ENCODE results near the gene TPPP2. TPM values are rescaled to one million over a fixed set of nuclear protein-coding genes. Genes with fewer than 3 reads are reported as not detected.

TPPP2 gene
- polyA plus RNA-seq, 1 of the 3 experiments (the other 2 are of a cell fraction): not detected

DNA sequence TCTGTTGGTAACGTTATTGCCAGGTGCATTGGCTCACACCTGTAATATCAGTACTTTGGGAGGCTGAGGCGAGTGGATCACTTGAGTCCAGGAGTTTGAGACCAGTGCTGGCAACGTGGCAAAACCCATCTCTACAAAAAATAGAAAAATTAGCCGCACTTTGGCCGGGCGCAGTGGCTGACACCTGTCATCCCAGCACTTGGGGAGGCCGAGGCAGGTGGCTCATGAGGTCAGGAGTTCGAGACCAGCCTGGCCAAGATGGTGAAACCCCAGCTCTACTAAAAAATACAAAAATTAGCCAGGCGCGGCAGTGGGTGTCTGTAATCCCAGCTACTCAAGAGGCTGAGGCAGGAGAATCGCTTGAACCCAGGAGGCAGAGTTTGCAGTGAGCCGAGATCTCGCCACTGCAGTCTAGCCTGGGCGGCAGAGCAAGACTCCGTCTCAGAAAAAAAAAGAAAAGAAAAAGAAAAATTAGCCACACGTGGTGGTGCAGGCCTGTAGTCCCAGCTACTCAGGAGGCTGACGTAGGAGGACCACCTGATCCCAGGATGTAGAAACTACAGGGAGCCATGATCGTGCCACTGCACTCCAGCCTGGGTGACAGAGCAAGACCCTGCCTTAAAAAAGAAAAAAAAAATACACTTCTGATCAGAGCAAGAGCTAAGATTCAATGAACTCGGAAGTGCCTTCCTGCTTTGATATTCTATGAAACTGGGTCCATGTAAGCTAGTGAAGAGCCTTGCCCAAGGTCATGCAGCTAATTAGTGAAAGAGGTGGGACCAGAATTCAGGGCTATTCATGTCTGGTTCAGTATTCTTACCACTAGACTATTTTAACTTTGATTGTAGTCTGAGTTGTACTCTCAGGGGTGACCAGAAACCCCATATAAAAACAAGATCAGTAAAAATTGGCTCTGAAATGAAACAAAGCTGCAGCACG lies 23.4 kb downstream of the TPPP2 start:
- Histone ChIP-seq H3K4me3 (ENCODE audit: low read depth in 2 of 2, low read length in 1 of 2) (no peak overlapping the region), H3K27me3 (ENCODE audit: insufficient read depth) (no peaks in the 10 kb centered on the region), H3K27ac (ENCODE audit: low read depth in 2 of 2, low read length in 1 of 2) (no peak overlapping the region), H3K79me2 (ENCODE audit: insufficient read depth) (no peaks in the 10 kb centered on the region), H3K9me3 (no peaks in the 10 kb centered on the region), H4K20me1 (ENCODE audit: insufficient read depth) (no peaks in the 10 kb centered on the region), H3K9me2 (no peaks in the 10 kb centered on the region), H3K36me3 (replicated peaks in 1 of 2; ENCODE audit: control insufficient read depth in 1 of 2, insufficient read depth in 2 of 2, low read length in 1 of 2) (no peaks in the 10 kb centered on the region), H3K4me2 (no peak overlapping the region), H3K4me1 (ENCODE audit: control insufficient read depth in 1 of 2, insufficient read depth in 2 of 2, low read depth in 1 of 2, low read length in 1 of 2) (no peaks in the 10 kb centered on the region), H2AFZ (ENCODE audit: low read depth) (no peak overlapping the region), H3K9ac (no peak overlapping the region), H3F3A (replicated peaks; ENCODE audit: insufficient read depth) (peaks cover 9% of the 10 kb centered on the region)
- WGBS (ENCODE audit: low lambda C conversion rate): 83% methylated on average over 19 of the region's 20 CpGs
- no peak for TF ChIP-seq MEF2A (IDR thresholded peaks at IDR 0.05; ENCODE audit: borderline replicate concordance, low read depth)
- POLR2A ChIA-PET: no interaction called here
- CTCF ChIA-PET: interaction anchor here (1.8 to 2.1 kb wide), 4 partner anchors 13 to 39 kb away, joined by 5 to 7 read pairs (median 7); no protein-coding TSS in a partner anchor
- no peak for DNase-seq

DNA sequence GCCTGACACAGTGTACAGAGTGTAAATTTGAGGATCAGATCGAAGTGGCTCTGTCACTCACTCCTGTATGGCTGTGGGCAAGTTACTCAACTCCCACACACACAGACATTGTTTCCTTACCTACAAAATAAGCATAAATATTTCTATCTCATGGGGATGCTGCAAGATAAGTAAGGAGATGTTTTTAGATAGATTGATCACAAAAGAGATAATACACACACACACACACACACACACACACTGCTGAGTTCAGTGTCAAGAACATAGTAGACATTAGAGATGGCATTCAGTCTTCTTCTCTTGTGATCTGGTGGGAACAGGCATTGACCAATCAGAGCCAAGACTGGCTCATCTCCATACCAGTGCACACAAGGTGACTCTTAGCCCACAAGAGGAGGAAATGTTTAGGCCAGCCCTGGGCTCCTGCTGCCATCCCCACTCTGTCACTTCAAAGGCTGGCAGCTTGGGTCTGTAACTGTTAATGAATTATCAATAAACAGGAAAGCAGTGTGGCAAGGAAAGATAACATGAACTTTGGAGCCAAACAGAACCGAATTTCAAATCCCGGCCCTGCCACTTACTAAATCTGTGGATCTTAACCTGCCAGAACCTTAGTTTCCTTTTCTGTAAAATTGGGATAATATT lies 24.2 kb downstream of the TPPP2 start:
- DNase-seq: no peak
- H3K4me1 ChIP-seq (ENCODE audit: control insufficient read depth in 1 of 2, insufficient read depth in 2 of 2, low read depth in 1 of 2, low read length in 1 of 2): no peaks in the 10 kb centered on the region
- H3K9me2 ChIP-seq: no peaks in the 10 kb centered on the region
- H4K20me1 ChIP-seq (ENCODE audit: insufficient read depth): no peaks in the 10 kb centered on the region
- POLR2A ChIA-PET: no interaction called here
- peaks cover 6% of the 10 kb centered on the region for H3F3A ChIP-seq (replicated peaks; ENCODE audit: insufficient read depth)
- no peak overlapping the region for H3K4me2 ChIP-seq
- H3K27ac ChIP-seq (ENCODE audit: low read depth in 2 of 2, low read length in 1 of 2): no peak overlapping the region
- H3K9ac ChIP-seq: no peak overlapping the region
- H3K27me3 ChIP-seq (ENCODE audit: insufficient read depth): no peaks in the 10 kb centered on the region
- WGBS (ENCODE audit: low lambda C conversion rate): 57% methylated on average over 3 of the region's 3 CpGs
- CTCF ChIA-PET: interaction anchor here (1.8 to 2.1 kb wide), 4 partner anchors 14 to 40 kb away, joined by 5 to 7 read pairs (median 7); no protein-coding TSS in a partner anchor
- no peak for TF ChIP-seq RCOR1 (IDR thresholded peaks at IDR 0.05; ENCODE audit: low read length)
- TF ChIP-seq, protein P1, sequence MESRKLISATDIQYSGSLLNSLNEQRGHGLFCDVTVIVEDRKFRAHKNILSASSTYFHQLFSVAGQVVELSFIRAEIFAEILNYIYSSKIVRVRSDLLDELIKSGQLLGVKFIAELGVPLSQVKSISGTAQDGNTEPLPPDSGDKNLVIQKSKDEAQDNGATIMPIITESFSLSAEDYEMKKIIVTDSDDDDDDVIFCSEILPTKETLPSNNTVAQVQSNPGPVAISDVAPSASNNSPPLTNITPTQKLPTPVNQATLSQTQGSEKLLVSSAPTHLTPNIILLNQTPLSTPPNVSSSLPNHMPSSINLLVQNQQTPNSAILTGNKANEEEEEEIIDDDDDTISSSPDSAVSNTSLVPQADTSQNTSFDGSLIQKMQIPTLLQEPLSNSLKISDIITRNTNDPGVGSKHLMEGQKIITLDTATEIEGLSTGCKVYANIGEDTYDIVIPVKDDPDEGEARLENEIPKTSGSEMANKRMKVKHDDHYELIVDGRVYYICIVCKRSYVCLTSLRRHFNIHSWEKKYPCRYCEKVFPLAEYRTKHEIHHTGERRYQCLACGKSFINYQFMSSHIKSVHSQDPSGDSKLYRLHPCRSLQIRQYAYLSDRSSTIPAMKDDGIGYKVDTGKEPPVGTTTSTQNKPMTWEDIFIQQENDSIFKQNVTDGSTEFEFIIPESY (IDR thresholded peaks at IDR 0.05; ENCODE audit: borderline replicate concordance, low read depth): no peak
- no peak for TF ChIP-seq SIN3A (IDR thresholded peaks at IDR 0.05; ENCODE audit: borderline replicate concordance, low read depth, low read length)
- no peak for TF ChIP-seq CHD2 (IDR thresholded peaks at IDR 0.05; ENCODE audit: low read length, partially characterized antibody)
- TF ChIP-seq YY1 (IDR thresholded peaks at IDR 0.05; ENCODE audit: low read depth): no peak
- TF ChIP-seq POLR2AphosphoS5 (IDR thresholded peaks at IDR 0.05; ENCODE audit: low read depth, low read length): no peak
- TF ChIP-seq SMC3 (IDR thresholded peaks at IDR 0.05; ENCODE audit: low read depth, low read length): no peak
- no peak for TF ChIP-seq EP300 (IDR thresholded peaks at IDR 0.05; ENCODE audit: borderline replicate concordance in 1 of 2, low read depth in 1 of 2, low read length in 1 of 2)
- TF ChIP-seq, protein P2, sequence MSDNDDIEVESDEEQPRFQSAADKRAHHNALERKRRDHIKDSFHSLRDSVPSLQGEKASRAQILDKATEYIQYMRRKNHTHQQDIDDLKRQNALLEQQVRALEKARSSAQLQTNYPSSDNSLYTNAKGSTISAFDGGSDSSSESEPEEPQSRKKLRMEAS (IDR thresholded peaks at IDR 0.05; ENCODE audit: low read depth): no peak
- no peak for TF ChIP-seq RAD21 (IDR thresholded peaks at IDR 0.05; ENCODE audit: low read length)
- no peak for TF ChIP-seq JUND (IDR thresholded peaks at IDR 0.05)
- no peak for TF ChIP-seq GATA2 (CRISPR knock-in tag; IDR thresholded peaks at IDR 0.05)
- no peak for TF ChIP-seq MEF2A (IDR thresholded peaks at IDR 0.05; ENCODE audit: borderline replicate concordance, low read depth)
- no peak for TF ChIP-seq MXI1 (IDR thresholded peaks at IDR 0.05; ENCODE audit: low read depth, low read length)
- TF ChIP-seq, protein P3, sequence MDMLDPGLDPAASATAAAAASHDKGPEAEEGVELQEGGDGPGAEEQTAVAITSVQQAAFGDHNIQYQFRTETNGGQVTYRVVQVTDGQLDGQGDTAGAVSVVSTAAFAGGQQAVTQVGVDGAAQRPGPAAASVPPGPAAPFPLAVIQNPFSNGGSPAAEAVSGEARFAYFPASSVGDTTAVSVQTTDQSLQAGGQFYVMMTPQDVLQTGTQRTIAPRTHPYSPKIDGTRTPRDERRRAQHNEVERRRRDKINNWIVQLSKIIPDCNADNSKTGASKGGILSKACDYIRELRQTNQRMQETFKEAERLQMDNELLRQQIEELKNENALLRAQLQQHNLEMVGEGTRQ (IDR thresholded peaks at IDR 0.05; ENCODE audit: borderline replicate concordance, low read depth, low read length): no peak
- TF ChIP-seq FOSL2 (IDR thresholded peaks at IDR 0.05; ENCODE audit: borderline replicate concordance, low read depth): no peak
- TF ChIP-seq EZH2phosphoT487 (IDR thresholded peaks at IDR 0.05; ENCODE audit: borderline replicate concordance, low read depth): no peak
- no peak for TF ChIP-seq RXRA (IDR thresholded peaks at IDR 0.05; ENCODE audit: borderline replicate concordance, low read depth)
- no peaks in the 10 kb centered on the region for H3K36me3 ChIP-seq (replicated peaks in 1 of 2; ENCODE audit: control insufficient read depth in 1 of 2, insufficient read depth in 2 of 2, low read length in 1 of 2)
- no peaks in the 10 kb centered on the region for H3K9me3 ChIP-seq
- no peaks in the 10 kb centered on the region for H3K79me2 ChIP-seq (ENCODE audit: insufficient read depth)
- H2AFZ ChIP-seq (ENCODE audit: low read depth): no peak overlapping the region
- no peak overlapping the region for H3K4me3 ChIP-seq (ENCODE audit: low read depth in 2 of 2, low read length in 1 of 2)
